SKM-1 (cell line): ENCODE measurements around the gene RPA1.
A peak's percentile ranks its signal among the peaks of the same experiment; 100 is the strongest.

ENCODE experiments used
- DNase-seq: peaks from one replicate; lab custom pipeline; 2025; ENCODE audit not compliant: unreplicated experiment; lab: John Stamatoyannopoulos, UW

The RPA1 gene

GRCh38 chr17:1907216-1907631 is 77.4 kb downstream of the RPA1 start:
- DNase-seq: no peak

GRCh38 chr17:1907909-1908698 is 78.3 kb downstream of the RPA1 start:
- DNase-seq: no peak

- peak; percentile 1 for DNase-seq
These were observed 79.0 kb downstream of the RPA1 start for GRCh38 chr17:1908699-1909309.

- DNase-seq: no peak
These were observed 80.2 kb downstream of the RPA1 start for GRCh38 chr17:1909985-1910384.

- DNase-seq: no peak
These were observed 82.3 kb downstream of the RPA1 start for GRCh38 chr17:1912146-1912545.

GRCh38 chr17:1913702-1914101 is 83.9 kb downstream of the RPA1 start:
- DNase-seq: no peak

- DNase-seq: no peak
These were observed 84.9 kb downstream of the RPA1 start for GRCh38 chr17:1914661-1915083.

GRCh38 chr17:1915889-1916288 is 86.1 kb downstream of the RPA1 start:
- no peak for DNase-seq

- no peak for DNase-seq
These were observed 86.5 kb downstream of the RPA1 start for GRCh38 chr17:1916316-1916715.

GRCh38 chr17:1916963-1917715 is 87.3 kb downstream of the RPA1 start:
- DNase-seq: no peak

- no peak for DNase-seq
These were observed 88.7 kb downstream of the RPA1 start for GRCh38 chr17:1918346-1919162.

GRCh38 chr17:1919201-1919600 is 89.4 kb downstream of the RPA1 start:
- DNase-seq: no peak

- no peak for DNase-seq
These were observed 91.1 kb downstream of the RPA1 start for GRCh38 chr17:1920948-1921351.

GRCh38 chr17:1928976-1929375 is 99.2 kb downstream of the RPA1 start:
- no peak for DNase-seq

GRCh38 chr17:1930337-1930645 is 100.5 kb downstream of the RPA1 start:
- DNase-seq: no peak

GRCh38 chr17:1931844-1932579 is 102.2 kb downstream of the RPA1 start:
- no peak for DNase-seq

GRCh38 chr17:1933875-1934715 is 104.3 kb downstream of the RPA1 start:
- no peak for DNase-seq

GRCh38 chr17:1934901-1935300 is 105.1 kb downstream of the RPA1 start:
- no peak for DNase-seq

GRCh38 chr17:1936766-1937165 is 107.0 kb downstream of the RPA1 start:
- no peak for DNase-seq

- no peak for DNase-seq
These were observed 107.7 kb downstream of the RPA1 start for GRCh38 chr17:1937461-1937860.
